IMR-90 (cell line): ENCODE results near the gene CLCN4. TPM values are rescaled to one million over a fixed set of nuclear protein-coding genes. Genes with fewer than 3 reads are reported as not detected.

Experiments used
- ATAC-seq: fragments of 200-7000 bp; cut with Tn5 transposase; 2 replicates; pipeline ENCODE4 v1.9.1; 2020; ENCODE audit warnings: low read depth, mild to moderate bottlenecking, moderate library complexity
- BruUV-seq: library from RNA; stranded (reverse); fragments of 400-500 nt; replicated peaks from 2 replicates; lab custom pipeline; 2021; lab: Mats Ljungman, UMichigan
- CTCF ChIA-PET: fragments of 300-600 bp; formaldehyde crosslinking; extraction: SDS; loops from one replicate; lab custom pipeline; 2021; ENCODE audit warnings: antibody characterized with exemption; lab: Yijun Ruan, JAX
- POLR2A ChIA-PET: fragments of 300-600 bp; sonication (Branson Sonifier 250); formaldehyde crosslinking; loops from one replicate; lab custom pipeline; 2022; ENCODE audit warnings: antibody characterized with exemption; ENCODE audit not compliant: unreplicated experiment; lab: Charles Lee
- DNase-seq: peaks from one replicate; pipeline ENCODE4 v3.0.0; 2013
- H2AFZ ChIP-seq: replicated peaks from 2 replicates; pipeline ENCODE3; 2013; ENCODE audit warnings: low read length, mild to moderate bottlenecking; ENCODE audit not compliant: poor library complexity
- H2AK5ac ChIP-seq: 2 replicates; pipeline ENCODE4 v1.6.1; 2013; ENCODE audit warnings: low read depth, low read length, inconsistent platforms
- H2AK9ac ChIP-seq: replicated peaks from 2 replicates; pipeline ENCODE3; 2013; ENCODE audit warnings: mild to moderate bottlenecking, low read depth, low read length, moderate library complexity; ENCODE audit not compliant: poor library complexity
- H2BK120ac ChIP-seq: 2 replicates; pipeline ENCODE4 v1.6.1; 2013; ENCODE audit warnings: low read depth, low read length, inconsistent platforms
- H2BK15ac ChIP-seq: 3 replicates; pipeline ENCODE4 v1.6.1; 2013; ENCODE audit warnings: low read depth, low read length, inconsistent platforms
- H2BK20ac ChIP-seq: 2 replicates; pipeline ENCODE4 v1.6.1; 2013; ENCODE audit warnings: low read depth, mild to moderate bottlenecking, inconsistent platforms, low read length, moderate library complexity
- H2BK5ac ChIP-seq: 2 replicates; pipeline ENCODE4 v1.6.1; 2013; ENCODE audit warnings: mild to moderate bottlenecking, low read depth, low read length, inconsistent platforms; ENCODE audit not compliant: poor library complexity, severe bottlenecking
- H3K14ac ChIP-seq: replicated peaks from 2 replicates; pipeline ENCODE4 v1.6.1; 2013; ENCODE audit warnings: low read depth, low read length, inconsistent platforms
- H3K18ac ChIP-seq: 2 replicates; pipeline ENCODE4 v1.6.1; 2013; ENCODE audit warnings: low read depth, low read length, control low read depth
- H3K23ac ChIP-seq: 2 replicates; pipeline ENCODE4 v1.6.1; 2013; ENCODE audit warnings: low read depth, low read length, inconsistent platforms
- H3K27ac ChIP-seq: 2 replicates; pipeline ENCODE4 v1.5.1; 2013; ENCODE audit warnings: mild to moderate bottlenecking, control low read depth, low read length; ENCODE audit not compliant: insufficient read depth
- H3K27me3 ChIP-seq: 2 replicates; pipeline ENCODE4 v1.6.1; 2013; ENCODE audit warnings: low read length; ENCODE audit not compliant: control insufficient read depth, insufficient read depth
- H3K36me3 ChIP-seq: 2 replicates; pipeline ENCODE4 v1.6.1; 2013; ENCODE audit warnings: low read length, mixed read lengths; ENCODE audit not compliant: control insufficient read depth, insufficient read depth
- H3K4ac ChIP-seq: 2 replicates; pipeline ENCODE4 v1.6.1; 2013; ENCODE audit warnings: low read depth, low read length, inconsistent platforms
- H3K4me1 ChIP-seq: 2 replicates; pipeline ENCODE4 v1.6.1; 2013; ENCODE audit warnings: low read length, mixed read lengths; ENCODE audit not compliant: control insufficient read depth, insufficient read depth
- H3K4me2 ChIP-seq: 2 replicates; pipeline ENCODE4 v1.6.1; 2013; ENCODE audit warnings: low read depth, mild to moderate bottlenecking, control low read depth, low read length, moderate library complexity
- H3K4me3 ChIP-seq: 2 replicates; pipeline ENCODE4 v1.5.1; 2013; ENCODE audit warnings: low read depth, mild to moderate bottlenecking, control low read depth, low read length, moderate library complexity; ENCODE audit not compliant: insufficient read depth
- H3K56ac ChIP-seq: 2 replicates; pipeline ENCODE4 v1.6.1; 2013; ENCODE audit warnings: low read length, inconsistent platforms; ENCODE audit not compliant: insufficient read depth; ENCODE audit errors: extremely low read depth
- H3K79me1 ChIP-seq, 2 experiments: 2 replicates each; pipeline ENCODE4 v1.6.1; 2013; ENCODE audit warnings: low read length in 2 of 2, inconsistent platforms in 1 of 2, low read depth in 1 of 2
- H3K9ac ChIP-seq: 2 replicates; pipeline ENCODE4 v1.6.1; 2013; ENCODE audit warnings: low read depth, low read length, control low read depth
- H3K9me1 ChIP-seq: 2 replicates; pipeline ENCODE4 v1.6.1; 2013; ENCODE audit warnings: low read length, inconsistent platforms; ENCODE audit not compliant: insufficient read depth
- H3K9me3 ChIP-seq: 2 replicates; pipeline ENCODE4 v1.6.1; 2013; ENCODE audit warnings: low read length; ENCODE audit not compliant: control insufficient read depth, insufficient read depth
- H4K20me1 ChIP-seq: 2 replicates; pipeline ENCODE4 v1.6.1; 2013; ENCODE audit warnings: low read length, inconsistent platforms; ENCODE audit not compliant: insufficient read depth
- H4K5ac ChIP-seq: 2 replicates; pipeline ENCODE4 v1.6.1; 2013; ENCODE audit warnings: mild to moderate bottlenecking, low read depth, low read length, control low read depth
- H4K8ac ChIP-seq, 2 experiments: 2 replicates each; pipeline ENCODE4 v1.6.1; 2013; ENCODE audit warnings: low read depth in 2 of 2, low read length in 2 of 2, control low read depth in 1 of 2, inconsistent platforms in 1 of 2
- H4K91ac ChIP-seq: 2 replicates; pipeline ENCODE4 v1.6.1; 2013; ENCODE audit warnings: low read depth, low read length, inconsistent platforms; ENCODE audit not compliant: insufficient read depth
- FOS ChIP-seq: fragments of 150-350 bp; IDR thresholded peaks from 2 replicates; pipeline ENCODE4 v1.6.1; 2016; ENCODE audit warnings: low read depth, low read length
- MAFK ChIP-seq: IDR thresholded peaks from 2 replicates; pipeline ENCODE4 v1.6.1; 2012; ENCODE audit warnings: low read depth, low read length, improper control_type of control experiment
- RFX5 ChIP-seq: IDR thresholded peaks from 2 replicates; pipeline ENCODE4 v1.8.0; 2012; ENCODE audit warnings: low read depth, mild to moderate bottlenecking, low read length, moderate library complexity
- WGBS, 2 experiments: methylation state at CpG; one replicate each; pipeline versions ENCODE4 v1.1.5 to v1.1.7; 2013; ENCODE audit warnings: missing lambda C conversion rate in 2 of 2; ENCODE audit not compliant: insufficient read length in 1 of 2; ENCODE audit errors: extremely low coverage in 2 of 2; 5-methylcytosine and 5-hydroxymethylcytosine counted together
- dilution Hi-C: fragments of 300-500 bp; cut with HindIII; formaldehyde crosslinking; loops from one replicate; pipeline ENCODE4 v1.14.3; 2018; ENCODE audit warnings: low sequenced_read_pairs; ENCODE audit not compliant: unreplicated experiment
- in situ Hi-C: fragments of 300-500 bp; cut with MboI; formaldehyde crosslinking; loops from 3 replicates; pipeline ENCODE4 v1.14.3; 2019; ENCODE audit warnings: low sequenced_read_pairs, inconsistent platforms, mixed read lengths
- intact Hi-C: fragments of 100-400 bp; cut with micrococcal nuclease; formaldehyde crosslinking; loops from 2 replicates; pipeline ENCODE4 v1.10.0; 2022
- polyA plus RNA-seq, 3 experiments: library from polyadenylated mRNA; depleted of rRNA; stranded (reverse); fragments of >200 nt; gene quantifications; 2 replicates each; pipeline ENCODE4 v1.2.3, GENCODE V29; 2012; ENCODE audit warnings: low replicate concordance in 1 of 3
- total RNA-seq: library from RNA; depleted of rRNA; stranded (reverse); fragments of >200 nt; gene quantifications from 2 replicates; pipeline ENCODE4 v1.2.3, GENCODE V29; 2012

CLCN4 gene
- total and polyA plus RNA-seq, 2 of the 4 experiments (the other 2 are of a cell fraction), result 2.2 to 4.5 TPM

DNA sequence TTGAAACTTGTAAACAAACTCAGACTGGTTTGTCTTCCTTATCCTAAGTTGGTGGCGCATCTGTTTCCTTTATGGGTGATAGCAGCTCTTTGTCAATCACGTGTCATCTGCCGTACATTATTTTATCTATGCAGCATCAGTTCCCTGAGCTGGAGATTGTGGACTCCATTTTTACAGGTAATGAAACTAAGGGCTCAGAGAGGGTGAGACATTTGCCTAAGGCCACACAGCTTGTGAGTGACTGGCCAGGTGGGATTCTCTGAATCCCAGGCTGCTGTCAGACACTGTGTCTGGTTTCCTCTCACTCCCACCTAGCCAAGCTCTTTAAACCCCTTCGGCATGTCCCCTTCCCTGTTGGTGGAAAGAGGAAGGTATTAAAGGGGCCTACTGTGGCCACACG lies 41.7 kb upstream of the CLCN4 start:
- H3K27ac ChIP-seq, result no peak overlapping the region
- H3K56ac ChIP-seq, result no peak overlapping the region
- ATAC-seq (no peak), DNase-seq (no peak)
- no peak overlapping the region for H2AFZ ChIP-seq
- H2AK5ac ChIP-seq, result no peak overlapping the region
- POLR2A ChIA-PET, result no interaction called here
- no TSS peak for BruUV-seq
- no peaks in the 10 kb centered on the region for H3K27me3 ChIP-seq
- no peak overlapping the region for H4K8ac ChIP-seq
- peaks cover 21% of the 10 kb centered on the region for H3K36me3 ChIP-seq
- peaks cover 7% of the 10 kb centered on the region; the same call in 1 of the 2 replicates for H4K20me1 ChIP-seq
- intact Hi-C loops (loop anchor here (5.0 kb wide), 2 partner anchors 98 to 383 kb away; no protein-coding TSS in a partner anchor), dilution Hi-C loops (no loop called here), in situ Hi-C loops (loop anchor here (5.0 to 25.0 kb wide), 3 partner anchors 118 to 1303 kb away; partner anchors contain the start of gene FAM9A)
- H3K18ac ChIP-seq, result no peak overlapping the region
- H3K4ac ChIP-seq, result no peak overlapping the region
- H2BK20ac ChIP-seq, result no peak overlapping the region
- no peak overlapping the region for H4K91ac ChIP-seq
- CTCF ChIA-PET, result no interaction called here
- H3K9me3 ChIP-seq, result no peaks in the 10 kb centered on the region
- H3K9ac ChIP-seq, result no peak overlapping the region
- H2BK15ac ChIP-seq, result no peak overlapping the region
- TF ChIP-seq RFX5 (no peak), FOS (no peak), MAFK (no peak)
- no peak overlapping the region for H3K14ac ChIP-seq
- H3K79me1 ChIP-seq, result peaks cover 0 to 9% of the 10 kb centered on the region in 2 experiments; a peak in 2 of 4 replicates
- H3K4me2 ChIP-seq, result no peak overlapping the region
- no CpG with 5 or more reads among the region's 5 CpGs for WGBS, 2 experiments
- H3K4me3 ChIP-seq, result no peak overlapping the region
- H2AK9ac ChIP-seq, result no peak overlapping the region
- no peak overlapping the region for H3K23ac ChIP-seq
- H3K9me1 ChIP-seq, result no peaks in the 10 kb centered on the region
- H4K5ac ChIP-seq, result no peak overlapping the region
- H2BK120ac ChIP-seq, result no peak overlapping the region
- H2BK5ac ChIP-seq, result no peak overlapping the region
- peaks cover 2% of the 10 kb centered on the region; the same call in 1 of the 2 replicates for H3K4me1 ChIP-seq
